Measurements from ENCODE around the gene PLXDC1.
"Not testable (repeated sequence)": the region's sequence is repeated elsewhere in the genome, so short reads cannot be mapped to it uniquely, and the experiment has no call there.

PLXDC1 gene

DNA sequence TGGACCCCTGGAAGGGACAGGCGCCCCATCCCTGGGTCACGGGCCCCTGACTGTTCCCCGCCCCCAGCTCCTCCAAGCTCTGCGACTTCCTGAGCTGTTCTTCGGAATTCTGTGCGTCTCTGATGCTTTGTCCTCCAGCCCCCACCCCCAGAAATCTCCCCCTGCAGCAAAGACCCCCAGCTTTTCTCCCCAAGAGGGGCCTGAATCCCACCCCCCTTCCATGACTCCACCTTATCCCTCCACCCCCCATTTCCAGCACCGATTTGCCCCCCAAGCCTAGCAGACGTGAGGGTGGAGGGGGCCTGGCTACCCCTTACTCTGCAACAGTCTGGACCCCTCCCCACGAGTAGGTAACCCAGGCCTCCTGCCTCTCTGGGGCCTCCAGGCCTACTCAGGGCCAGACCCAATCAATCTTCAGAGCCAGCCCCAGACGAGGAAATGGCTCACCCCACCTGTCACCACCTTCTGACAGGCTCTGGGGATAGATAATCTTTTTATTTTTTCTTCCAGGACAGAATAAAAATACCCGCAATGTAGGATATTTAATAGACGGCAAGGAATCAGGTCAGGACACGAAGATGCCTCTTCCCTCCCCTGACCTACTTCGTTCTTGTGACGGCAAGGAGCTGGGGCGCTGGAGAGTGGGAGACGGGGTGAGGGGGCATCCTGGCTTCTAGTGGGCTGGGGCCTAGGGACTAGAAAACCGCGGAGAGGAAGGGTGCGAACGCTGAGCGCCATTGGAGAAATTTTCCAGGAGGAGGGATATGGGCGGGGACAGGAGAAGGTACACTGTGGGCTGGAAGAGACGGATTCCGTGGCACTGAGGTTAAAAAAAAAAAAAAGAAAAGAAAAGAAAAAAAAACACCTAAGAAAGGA, 744 bp upstream of the PLXDC1 start:
- DNase-seq, result peak in 1 of 2 experiments; percentile 37

DNA sequence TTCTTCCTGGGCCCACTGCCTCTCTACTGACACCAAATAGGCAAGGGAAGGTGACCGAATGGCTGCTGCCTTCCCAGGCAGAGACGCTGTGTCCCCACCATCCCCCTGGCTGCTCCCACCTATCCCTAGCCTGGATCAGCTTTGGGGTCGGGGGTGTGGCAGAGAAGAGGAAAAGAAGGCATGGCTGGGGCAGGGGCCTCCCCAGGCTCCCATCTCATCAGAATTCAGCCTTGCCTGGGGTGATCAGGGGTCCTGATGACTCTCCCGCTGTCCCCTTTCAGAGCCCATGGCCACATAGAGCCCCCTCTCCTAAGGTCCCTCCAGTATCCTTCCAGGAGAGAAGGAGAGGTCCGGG, 665 bp downstream of the PLXDC1 start:
- DNase-seq, result no peak

DNA sequence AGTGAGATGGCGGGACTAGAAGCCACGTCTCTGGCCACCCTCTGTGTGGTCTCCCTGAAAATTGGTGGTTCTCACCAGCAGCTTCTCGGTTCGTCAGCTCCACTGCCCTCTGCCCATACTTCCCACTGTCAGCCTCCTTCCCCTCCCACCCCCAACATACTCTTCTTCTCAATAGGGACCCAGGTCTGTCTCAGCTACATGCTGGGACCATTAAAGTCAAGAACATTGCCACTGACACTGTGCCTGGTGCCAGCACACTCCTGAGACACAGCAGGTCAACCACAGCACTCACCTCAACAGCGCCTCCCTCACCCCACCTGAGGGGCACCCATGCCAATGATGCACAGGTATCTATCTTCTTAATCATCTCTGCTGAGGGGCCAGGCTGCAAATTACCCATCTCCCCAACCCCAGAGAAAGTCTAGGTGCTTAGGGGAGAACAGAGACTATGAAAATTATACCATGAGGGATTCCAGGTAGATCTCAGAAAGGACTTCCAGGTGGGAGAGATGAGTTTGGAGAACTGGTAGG, 1.3 kb downstream of the PLXDC1 start:
- no peak for DNase-seq

DNA sequence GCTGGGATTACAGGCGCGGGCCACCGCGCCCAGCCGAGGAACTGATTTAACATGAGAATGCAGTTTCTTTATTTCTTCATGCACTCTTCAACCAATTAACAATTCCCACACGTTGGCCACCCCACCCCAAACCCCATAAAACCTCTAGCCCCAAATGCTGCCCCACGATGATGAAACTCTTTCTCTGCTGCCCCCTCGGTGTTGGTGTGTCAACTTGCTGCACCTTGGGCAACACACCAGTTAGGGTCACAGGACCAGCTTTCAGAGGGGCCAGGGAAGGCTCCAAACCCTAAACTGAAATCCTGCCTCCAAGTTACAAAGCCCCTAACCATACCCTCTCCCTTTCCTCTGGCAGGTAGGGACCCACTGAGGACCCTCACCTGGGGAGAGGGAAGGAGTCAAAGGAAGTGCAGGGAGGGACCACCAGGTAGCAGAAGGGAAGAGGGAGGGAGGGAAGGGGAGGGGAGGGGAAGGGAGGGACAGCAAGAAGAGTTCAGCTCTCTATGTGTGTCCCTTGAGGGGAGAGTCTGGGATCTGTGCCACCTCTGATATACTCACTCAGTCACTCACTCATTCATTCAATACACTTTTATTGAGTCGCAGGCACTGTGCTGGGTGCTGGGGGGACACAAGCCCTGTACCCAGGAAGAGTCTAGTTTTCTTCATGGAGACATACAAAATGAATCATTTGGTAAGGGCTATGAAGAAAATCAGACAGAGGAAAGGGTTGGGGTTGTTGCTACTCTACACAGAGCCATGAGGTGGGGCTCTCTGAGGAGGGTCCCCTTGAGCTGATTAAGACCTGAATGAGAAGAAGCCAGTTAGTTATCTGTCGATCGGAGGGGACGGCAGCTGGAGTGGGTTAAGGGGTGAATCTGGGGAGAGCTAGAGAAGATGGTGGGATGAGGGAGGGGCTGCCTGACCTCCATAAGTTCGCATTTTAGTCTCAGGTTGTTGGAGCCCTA, 3.9 kb downstream of the PLXDC1 start:
- DNase-seq, result no peak

DNA sequence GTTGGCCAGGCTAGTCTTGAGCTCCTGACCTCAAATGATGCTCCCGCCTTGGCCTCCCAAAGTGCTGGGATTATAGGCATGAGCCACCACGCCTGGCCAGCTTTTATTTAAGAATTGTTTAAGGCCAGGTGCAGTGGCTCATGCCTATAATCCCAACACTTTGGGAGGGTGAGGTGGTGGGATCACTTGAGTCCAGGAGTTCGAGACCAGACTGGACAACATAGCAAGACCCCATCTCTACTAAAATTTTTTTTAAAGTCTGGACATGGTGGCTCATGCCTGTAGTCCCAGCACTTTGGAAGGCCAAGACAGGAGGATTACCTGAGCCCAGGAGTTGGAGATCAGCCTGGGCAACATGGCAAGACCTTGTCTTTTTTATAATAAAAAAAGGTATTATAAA, 5.2 kb downstream of the PLXDC1 start:
- no peak for DNase-seq

DNA sequence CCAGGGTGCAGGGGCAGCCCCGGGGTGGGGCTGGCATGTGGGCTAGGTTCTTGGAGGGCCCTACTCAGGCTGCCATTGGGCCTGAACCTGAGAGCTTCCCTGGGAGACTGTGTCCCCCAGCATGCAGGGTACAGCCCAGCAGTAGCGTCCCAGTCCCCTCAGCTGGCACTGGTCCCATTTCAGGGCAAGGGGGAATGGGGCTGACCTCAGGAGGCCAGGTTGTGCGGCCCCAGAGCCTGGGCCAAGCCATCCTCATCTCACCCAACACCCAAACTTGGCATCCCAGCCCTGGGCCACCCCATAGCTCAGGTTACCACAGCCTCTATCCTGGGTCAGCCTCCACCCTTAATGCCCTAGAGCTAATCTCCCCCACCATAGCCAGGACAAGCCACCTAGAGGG, 6.3 kb downstream of the PLXDC1 start:
- no peak for DNase-seq

DNA sequence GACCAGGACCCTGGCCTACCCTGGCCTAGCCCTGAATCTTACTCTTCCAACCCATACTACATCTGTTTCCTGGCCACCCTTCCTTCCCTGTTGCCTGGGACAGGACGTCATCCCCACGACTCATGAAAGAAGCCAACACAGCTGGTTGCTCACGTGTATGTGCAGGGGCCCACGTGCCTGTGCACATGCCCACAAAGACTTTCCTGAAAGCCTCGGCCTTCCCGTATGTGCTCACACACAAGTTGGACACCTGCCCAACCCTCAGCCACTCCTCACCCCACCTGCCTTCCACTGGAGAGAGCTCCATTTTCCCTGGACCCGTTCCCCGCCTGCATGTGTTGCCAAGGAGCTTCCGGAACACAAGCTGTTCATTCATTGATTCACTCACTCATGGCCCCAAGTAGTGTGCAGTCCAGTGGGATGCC, 7.0 kb downstream of the PLXDC1 start:
- DNase-seq, result no peak

DNA sequence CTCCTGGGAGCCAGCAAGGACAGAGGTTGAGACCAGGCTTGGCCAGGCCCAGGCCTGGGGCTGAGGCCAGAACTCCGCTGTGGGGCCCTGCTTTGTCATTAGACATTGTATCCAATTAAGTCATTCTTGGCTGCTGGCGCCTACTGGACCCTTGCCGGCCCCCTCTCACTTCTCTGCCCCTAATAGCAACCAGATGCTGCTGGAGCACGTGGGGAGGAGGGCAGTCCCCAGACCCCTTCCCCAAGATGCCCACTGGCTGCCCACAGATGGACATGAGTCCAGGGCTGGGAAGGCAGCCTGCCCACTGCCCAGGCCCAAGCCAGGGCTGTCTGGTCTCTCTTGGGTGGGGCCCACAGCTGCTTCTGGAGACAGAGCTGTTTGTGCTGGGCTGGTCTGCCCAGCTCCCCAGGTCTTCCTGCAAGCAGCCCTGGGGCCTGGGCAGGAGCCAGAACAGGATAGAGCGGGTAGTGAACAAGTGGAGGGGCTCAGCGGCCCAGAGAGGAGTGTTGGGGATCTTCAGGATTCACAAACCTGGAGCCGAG, 7.8 kb downstream of the PLXDC1 start:
- no peak for DNase-seq

DNA sequence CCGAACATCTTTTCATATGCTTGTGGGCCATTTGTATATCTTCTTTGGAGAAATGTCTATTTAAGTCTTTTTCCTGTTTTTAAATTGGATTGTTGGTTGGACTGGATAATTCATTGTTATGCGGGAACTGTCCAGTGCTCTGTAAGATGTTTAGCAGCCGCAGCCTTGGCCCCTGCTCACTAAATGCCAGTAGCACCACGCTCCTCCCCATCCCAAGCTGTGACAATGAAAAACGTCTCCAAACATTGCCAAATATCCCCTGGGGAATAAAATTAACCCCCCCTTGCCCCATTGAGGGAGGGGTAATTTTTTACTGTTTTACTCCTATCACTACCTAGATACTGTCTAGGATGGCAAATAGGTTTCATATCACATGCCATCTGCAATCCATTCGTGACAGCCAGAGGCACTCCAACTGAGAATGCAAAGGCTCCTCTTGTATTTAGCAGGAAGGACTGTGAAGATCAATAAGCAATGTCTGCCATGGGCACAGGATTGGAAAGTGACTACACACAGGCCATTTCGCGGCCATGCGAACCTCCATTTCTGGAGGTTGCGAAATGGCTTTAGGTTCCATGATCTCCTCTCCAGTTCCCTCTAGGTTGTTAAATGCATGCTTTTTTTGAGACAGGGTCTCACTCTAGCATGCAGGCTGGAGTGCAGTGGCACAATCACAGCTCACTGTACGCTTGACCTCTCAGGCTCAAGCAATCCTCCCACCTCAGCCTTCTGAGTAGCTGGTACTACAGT, 9.3 kb downstream of the PLXDC1 start:
- no peak for DNase-seq

DNA sequence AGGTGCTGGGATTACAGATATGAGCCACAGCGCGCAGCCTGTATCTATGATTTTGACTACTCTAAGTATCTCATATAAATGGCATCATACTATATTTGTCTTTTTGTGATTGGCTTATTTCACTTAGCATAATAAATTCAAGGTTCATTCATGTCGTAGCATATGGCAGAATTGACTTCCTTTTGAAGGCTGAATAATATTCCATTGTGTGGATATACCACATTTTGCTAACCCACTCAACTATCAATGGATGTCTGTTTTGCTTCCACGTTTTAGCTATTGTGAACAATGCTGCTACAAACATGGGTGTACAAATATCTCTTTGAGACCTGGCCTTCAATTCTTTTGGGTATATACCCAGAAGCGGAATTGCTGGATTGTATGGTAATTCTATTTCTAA, 10.1 kb downstream of the PLXDC1 start:
- no peak for DNase-seq

DNA sequence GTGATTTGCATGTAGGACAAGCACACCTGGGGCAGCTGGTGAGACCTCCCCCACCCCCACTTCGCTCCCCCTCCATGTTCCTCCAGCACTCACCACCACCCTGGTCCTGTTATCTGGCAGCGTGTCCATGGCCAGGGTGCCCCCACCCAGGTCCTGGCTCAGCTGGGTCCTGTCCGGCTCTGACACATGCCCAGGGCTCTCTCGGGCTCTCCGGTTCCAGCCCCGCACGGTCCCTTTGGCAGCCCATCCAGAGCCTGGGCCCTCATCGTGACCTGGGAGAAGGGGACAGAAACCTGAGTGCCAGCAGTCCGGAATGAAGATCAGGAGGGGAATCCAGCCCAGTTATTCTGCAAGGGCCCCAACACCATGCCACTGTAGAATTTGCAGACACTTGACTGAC, 11.9 kb downstream of the PLXDC1 start:
- DNase-seq, result no peak

DNA sequence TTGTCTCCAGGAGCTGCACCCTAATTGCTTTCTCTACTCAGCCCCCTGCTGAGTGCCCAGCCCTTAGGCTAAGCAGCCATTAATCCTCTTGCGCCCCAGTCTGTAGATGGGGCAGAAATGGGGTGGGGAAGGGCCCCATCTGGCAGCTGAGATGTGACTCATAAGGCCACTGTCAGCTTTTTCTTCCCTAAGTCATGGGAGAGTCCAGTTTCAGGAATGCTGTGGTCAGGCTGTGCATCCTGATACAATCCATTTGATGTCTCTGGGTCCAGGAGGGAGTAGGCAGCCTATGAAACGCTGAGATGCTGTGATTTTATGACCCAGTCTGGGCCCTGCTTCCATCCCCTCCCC, 12.3 kb downstream of the PLXDC1 start:
- no peak for DNase-seq

DNA sequence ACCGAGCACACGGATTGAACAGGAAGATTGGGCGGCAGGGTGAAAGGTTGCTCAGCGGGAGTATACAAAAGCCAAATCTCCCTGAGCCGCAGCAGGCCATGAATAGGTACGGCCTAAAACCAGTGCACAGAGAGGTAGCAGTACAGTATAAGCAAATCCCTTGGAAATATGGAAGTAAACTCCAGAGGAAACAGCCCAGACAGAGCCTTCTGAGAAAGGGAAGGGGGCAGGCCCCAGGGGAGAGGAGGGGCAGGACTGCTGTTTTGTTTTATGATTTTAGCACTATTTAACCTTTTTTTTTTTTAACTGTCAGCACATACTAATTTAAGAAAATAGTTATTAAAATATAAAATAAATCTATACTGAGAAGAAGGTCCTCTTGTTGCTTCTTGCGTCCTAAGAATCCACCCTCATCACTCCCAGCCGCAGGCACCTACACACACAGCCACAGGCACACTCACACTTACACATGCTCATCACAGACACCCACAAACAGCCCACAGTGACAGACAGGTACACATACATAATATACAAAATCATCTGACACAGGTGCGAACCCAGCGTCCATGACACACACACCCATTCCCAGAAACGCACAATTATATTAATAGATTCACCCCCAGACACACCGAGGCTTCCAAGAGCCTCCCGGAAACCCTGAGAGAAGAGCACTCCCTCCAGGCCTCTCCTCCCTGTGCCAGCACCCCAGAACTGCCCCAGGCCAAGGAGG, 12.8 kb downstream of the PLXDC1 start:
- no peak for DNase-seq

DNA sequence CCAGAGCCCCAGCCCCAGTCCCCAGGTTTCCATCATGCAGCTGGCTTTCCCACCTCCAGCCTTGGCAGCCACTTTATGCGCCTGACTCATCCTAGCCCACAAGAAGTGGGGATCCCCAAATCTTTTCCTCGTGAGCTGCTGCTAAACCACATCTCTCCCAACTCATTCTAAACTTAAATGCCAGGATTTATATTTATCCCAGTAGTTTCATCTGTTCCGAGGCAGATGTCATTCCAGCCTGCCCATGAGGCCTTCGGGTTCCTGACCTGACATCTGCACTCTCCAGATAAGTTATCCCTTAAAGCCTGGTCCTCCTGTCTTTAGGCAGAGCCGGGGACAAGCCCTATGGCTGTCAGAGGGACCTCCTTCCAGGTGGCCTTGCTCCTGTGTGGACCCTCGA, 16.6 kb downstream of the PLXDC1 start:
- no peak for DNase-seq

DNA sequence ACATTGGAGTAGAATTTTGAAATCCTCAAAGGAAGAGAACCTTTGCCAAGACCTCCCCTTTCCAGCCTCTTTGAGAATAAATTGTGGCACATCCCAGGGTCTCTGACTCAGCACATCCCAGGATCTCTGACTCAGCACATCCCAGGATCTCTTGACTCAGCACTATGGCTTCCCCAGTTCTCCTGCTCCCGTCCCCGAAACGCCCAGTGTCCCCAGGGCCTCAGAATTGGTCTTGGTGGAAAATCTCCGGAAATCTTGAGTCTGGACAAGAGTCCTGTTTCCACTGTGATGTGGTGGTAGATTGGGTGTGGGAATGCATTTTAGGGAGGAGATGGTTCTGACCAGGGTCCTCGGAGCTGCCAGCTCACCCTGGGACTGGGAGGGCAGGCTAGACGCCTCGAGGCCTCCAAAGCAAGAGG, 19.2 kb downstream of the PLXDC1 start:
- no peak for DNase-seq

DNA sequence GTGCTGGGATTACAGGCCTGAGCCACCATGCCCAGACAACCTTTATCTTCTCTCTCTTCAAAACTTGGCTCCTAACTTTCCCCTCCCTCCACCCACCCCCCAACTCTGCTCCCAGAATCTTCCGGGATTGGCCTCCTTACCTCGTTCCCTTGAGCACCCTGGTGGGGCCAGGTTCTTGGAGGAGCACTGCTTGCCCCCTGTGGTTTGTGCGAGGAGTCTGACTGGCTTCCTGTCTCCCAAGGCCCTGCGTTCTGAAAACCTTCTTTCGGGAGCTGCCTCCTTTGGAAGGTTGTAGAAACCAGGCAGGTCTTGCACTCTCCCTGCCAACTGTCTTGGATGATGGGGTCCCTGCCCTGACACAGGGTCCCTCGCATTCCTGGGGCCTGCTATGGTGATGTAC, 19.8 kb downstream of the PLXDC1 start:
- DNase-seq, result no peak

DNA sequence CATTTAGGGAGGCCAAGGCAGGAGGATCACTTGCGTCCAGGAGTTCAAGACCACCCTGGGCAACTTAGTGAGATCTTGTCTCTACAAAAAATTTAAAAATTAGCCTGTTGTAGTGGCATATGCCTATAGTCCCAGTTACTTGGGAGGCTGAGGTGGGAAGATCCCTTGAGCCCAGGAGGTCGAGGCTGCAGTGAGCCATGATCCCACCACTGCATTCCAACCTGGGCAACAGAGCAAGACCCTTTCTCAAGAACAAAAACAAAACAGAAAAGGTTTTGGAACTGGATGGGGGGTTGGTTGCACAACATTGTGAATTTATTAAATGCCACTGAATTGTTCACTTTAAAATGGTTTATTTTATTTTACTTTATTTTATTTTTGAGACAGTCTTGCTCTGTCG, 21.2 kb downstream of the PLXDC1 start:
- no peak for DNase-seq

DNA sequence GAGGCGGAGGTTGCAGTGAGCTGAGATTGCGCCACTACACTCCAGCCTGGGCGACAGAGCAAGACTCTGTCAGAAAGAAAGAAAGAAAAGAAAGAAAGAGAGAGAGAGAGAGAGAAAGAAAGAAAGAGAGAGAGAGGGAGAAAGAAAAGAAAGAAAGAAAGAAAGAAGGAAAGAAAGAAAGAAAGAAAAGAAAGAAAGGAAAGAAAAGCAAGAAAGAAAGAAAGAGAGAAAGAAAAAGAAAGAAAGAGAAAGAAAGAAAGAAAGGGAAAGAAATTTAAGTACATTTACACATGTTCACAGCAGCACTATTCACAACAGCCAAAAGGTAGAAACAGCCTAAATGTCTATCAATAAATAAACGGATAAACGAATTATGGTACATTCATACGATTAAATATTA, 21.9 kb downstream of the PLXDC1 start:
- not testable (repeated sequence) for DNase-seq

DNA sequence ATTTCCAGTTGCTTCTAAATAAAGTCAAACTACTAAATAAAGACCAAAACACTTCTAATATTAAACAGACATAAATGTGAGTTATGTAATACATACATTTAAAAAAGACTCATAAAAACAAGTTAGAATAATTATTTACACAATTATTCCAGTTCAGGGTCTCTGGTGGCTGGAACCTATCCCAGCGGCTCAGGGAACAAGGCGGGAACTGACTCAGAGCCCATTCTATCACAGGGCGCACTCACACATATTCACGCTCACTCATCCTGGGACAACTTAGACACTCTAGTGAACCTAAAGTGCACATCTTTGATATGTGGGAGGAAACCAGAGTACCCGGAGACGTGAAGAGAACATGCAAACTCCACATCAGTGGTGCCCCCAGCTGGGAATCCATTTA, 25.0 kb downstream of the PLXDC1 start:
- DNase-seq, result no peak

DNA sequence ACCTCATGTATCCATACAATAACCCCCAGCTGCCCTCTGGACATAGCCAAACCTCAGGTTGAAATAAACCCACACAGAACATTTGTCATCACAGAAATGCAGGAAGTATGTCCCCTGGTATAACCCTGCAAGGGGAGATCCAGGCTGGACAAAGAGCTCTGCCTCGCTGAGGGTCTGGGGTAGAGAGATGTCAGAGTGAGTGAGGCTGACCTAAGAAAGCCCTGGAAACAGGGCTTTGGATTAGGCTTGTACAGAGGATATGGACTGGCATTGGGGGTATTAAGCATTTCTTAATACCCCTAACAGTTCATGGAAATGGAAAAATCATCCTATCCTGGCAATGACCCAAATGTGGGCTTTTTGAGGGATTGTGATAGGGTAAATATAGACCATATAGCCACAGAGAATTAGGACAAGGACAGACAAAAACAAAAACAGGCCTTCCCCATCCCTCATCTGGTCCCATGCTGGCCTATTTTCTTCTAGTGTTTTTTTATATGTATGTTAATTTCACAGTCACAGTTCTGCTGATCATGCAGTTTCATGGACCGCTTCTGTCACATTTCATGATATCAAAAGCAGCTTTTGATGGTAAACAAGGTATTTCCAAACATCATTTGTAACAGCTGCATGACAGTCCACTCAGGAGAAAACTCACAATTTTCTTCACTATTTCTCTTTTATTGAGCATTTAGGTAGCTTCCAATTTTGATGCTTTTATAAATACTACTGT, 26.1 kb downstream of the PLXDC1 start:
- DNase-seq, result no peak

DNA sequence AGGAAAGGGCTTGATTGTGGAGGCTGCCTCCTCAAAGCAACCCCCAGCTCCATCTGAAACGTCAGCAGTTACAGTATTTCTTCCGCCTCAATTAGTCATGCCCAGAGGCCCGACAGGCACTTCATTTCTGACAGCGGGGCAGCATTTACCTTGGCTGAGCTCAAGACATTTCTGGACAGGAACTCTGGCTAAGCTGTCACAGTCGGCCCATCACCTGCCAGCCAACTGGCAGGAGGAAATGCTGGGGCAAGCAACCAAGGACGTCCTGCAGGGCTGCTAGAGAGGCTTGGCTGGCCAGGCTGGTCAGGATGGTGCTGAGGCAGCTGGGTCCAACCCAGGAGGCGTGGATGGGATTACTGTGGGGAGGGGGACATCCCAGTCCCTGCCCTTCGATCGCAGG, 27.8 kb downstream of the PLXDC1 start:
- no peak for DNase-seq
